HepG2 (cell line): Measurements from ENCODE around the gene DCDC2C. TPM values are rescaled to one million over a fixed set of nuclear protein-coding genes. Genes with fewer than 3 reads are reported as not detected.

Experiments
- ARID5B ChIP-seq: IDR thresholded peaks from 2 replicates; pipeline ENCODE4 v1.4.0; 2020; ENCODE audit warnings: mild to moderate bottlenecking, missing genetic modification reagents
- ARNTL ChIP-seq: sonication (generic); formaldehyde crosslinking; IDR thresholded peaks from 2 replicates; pipeline ENCODE4 v1.4.0; 2020; ENCODE audit warnings: mild to moderate bottlenecking, missing genetic modification reagents
- CBX5 ChIP-seq: sonication (generic); formaldehyde crosslinking; IDR thresholded peaks from 2 replicates; pipeline ENCODE4 v1.4.0; 2020; ENCODE audit warnings: missing genetic modification reagents, borderline replicate concordance
- E2F1 ChIP-seq: sonication (generic); formaldehyde crosslinking; IDR thresholded peaks from 2 replicates; pipeline ENCODE4 v1.5.0; 2020; ENCODE audit warnings: missing genetic modification reagents
- FOXC1 ChIP-seq: sonication (generic); formaldehyde crosslinking; IDR thresholded peaks from 2 replicates; pipeline ENCODE4 v1.8.0; 2022; ENCODE audit warnings: mild to moderate bottlenecking, missing genetic modification reagents, borderline replicate concordance
- GFI1 ChIP-seq: sonication (generic); formaldehyde crosslinking; IDR thresholded peaks from 2 replicates; pipeline ENCODE4 v1.5.0; 2020; ENCODE audit warnings: missing genetic modification reagents, mild to moderate bottlenecking, borderline replicate concordance
- MIER2 ChIP-seq: IDR thresholded peaks from 2 replicates; pipeline ENCODE4 v1.6.1; 2016; ENCODE audit warnings: missing biosample characterization, missing genetic modification reagents
- NR3C1 ChIP-seq: sonication (generic); formaldehyde crosslinking; IDR thresholded peaks from 2 replicates; pipeline ENCODE4 v1.4.0; 2020; ENCODE audit warnings: missing genetic modification reagents
- PRDM15 ChIP-seq: sonication (generic); formaldehyde crosslinking; IDR thresholded peaks from 2 replicates; pipeline ENCODE4 v1.4.0; 2020; ENCODE audit warnings: missing genetic modification reagents
- SNAI1 ChIP-seq: sonication (generic); formaldehyde crosslinking; IDR thresholded peaks from 2 replicates; pipeline ENCODE4 v1.5.0; 2020; ENCODE audit warnings: mild to moderate bottlenecking, missing genetic modification reagents, borderline replicate concordance
- TRIM24 ChIP-seq: sonication (generic); formaldehyde crosslinking; IDR thresholded peaks from 2 replicates; pipeline ENCODE4 v1.8.0; 2022; ENCODE audit warnings: mild to moderate bottlenecking, missing genetic modification reagents
- ZFX ChIP-seq: sonication (generic); formaldehyde crosslinking; IDR thresholded peaks from 2 replicates; pipeline ENCODE4 v1.4.0; 2020; ENCODE audit warnings: mild to moderate bottlenecking, low read depth, missing genetic modification reagents, moderate library complexity
- ZNF124 ChIP-seq: sonication (generic); formaldehyde crosslinking; IDR thresholded peaks from 2 replicates; pipeline ENCODE4 v1.4.0; 2020; ENCODE audit warnings: missing genetic modification reagents
- ZNF337 ChIP-seq: sonication (generic); formaldehyde crosslinking; IDR thresholded peaks from 2 replicates; pipeline ENCODE4 v1.5.1; 2020; ENCODE audit warnings: missing genetic modification reagents, low read depth, mild to moderate bottlenecking, borderline replicate concordance
- ZNF589 ChIP-seq: sonication (generic); formaldehyde crosslinking; conservative IDR thresholded peaks from 2 replicates; pipeline ENCODE4 v1.8.0; 2022; ENCODE audit warnings: mild to moderate bottlenecking, moderate library complexity, missing genetic modification reagents
- ZNF709 ChIP-seq: sonication (generic); formaldehyde crosslinking; IDR thresholded peaks from 2 replicates; pipeline ENCODE4 v1.5.0; 2020; ENCODE audit warnings: mild to moderate bottlenecking, missing genetic modification reagents
- polyA plus RNA-seq, 8 experiments: library from polyadenylated mRNA; depleted of rRNA in 3 of 8; stranded (reverse) in 7 of 8; unstranded in 1 of 8; fragments of >200 nt; fragmentation: Illumina TruSeq in 4 of 8; extraction: Trizol in 4 of 8; gene quantifications; 2 replicates each; pipeline versions ENCODE4 v1.2.1 to v1.2.3, GENCODE V29; 2011 to 2016; ENCODE audit warnings: low read depth in 4 of 8, missing spikeins in 1 of 8, mixed read lengths in 1 of 8; ENCODE audit not compliant: insufficient read depth in 1 of 8
- total RNA-seq, 5 experiments: library from RNA; depleted of rRNA; stranded (reverse); fragments of >200 nt; fragmentation: Illumina TruSeq; extraction: Trizol; gene quantifications; 2 replicates each; pipeline ENCODE4 v1.2.3, GENCODE V29; 2016; ENCODE audit warnings: low read depth in 1 of 5
- TF ChIP-seq, protein P1 (sequence below): sonication (generic); formaldehyde crosslinking; IDR thresholded peaks from 2 replicates; pipeline ENCODE4 v1.8.0; 2022; ENCODE audit warnings: missing genetic modification reagents, mild to moderate bottlenecking, moderate library complexity, borderline replicate concordance

DCDC2C gene
- total and polyA plus RNA-seq, 2 of the 13 experiments (the other 11 are each of a cell fraction or from before 2014, with no cell fraction given), result not detected

GRCh38 chr2:3656762-3657721 lies 46.3 kb upstream of the DCDC2C start (continued):
- TF ChIP-seq, protein P1, sequence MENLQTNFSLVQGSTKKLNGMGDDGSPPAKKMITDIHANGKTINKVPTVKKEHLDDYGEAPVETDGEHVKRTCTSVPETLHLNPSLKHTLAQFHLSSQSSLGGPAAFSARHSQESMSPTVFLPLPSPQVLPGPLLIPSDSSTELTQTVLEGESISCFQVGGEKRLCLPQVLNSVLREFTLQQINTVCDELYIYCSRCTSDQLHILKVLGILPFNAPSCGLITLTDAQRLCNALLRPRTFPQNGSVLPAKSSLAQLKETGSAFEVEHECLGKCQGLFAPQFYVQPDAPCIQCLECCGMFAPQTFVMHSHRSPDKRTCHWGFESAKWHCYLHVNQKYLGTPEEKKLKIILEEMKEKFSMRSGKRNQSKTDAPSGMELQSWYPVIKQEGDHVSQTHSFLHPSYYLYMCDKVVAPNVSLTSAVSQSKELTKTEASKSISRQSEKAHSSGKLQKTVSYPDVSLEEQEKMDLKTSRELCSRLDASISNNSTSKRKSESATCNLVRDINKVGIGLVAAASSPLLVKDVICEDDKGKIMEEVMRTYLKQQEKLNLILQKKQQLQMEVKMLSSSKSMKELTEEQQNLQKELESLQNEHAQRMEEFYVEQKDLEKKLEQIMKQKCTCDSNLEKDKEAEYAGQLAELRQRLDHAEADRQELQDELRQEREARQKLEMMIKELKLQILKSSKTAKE (CRISPR knock-in tag), result no peak; the same call in 1 of the 2 replicates
- TF ChIP-seq TRIM24 (CRISPR knock-in tag) (no peak), ZNF337 (CRISPR knock-in tag) (no peak), FOXC1 (CRISPR knock-in tag) (peak; percentile 40; the same call in 1 of the 2 replicates), ZNF709 (CRISPR knock-in tag) (no peak), ARID5B (CRISPR knock-in tag) (peak; percentile 66), PRDM15 (CRISPR knock-in tag) (no peak), CBX5 (CRISPR knock-in tag) (no peak), ZNF124 (peak; percentile 32; the same call in 1 of the 2 replicates), GFI1 (peak; percentile 77), ZNF589 (CRISPR knock-in tag) (no peak), E2F1 (no peak), MIER2 (no peak), SNAI1 (CRISPR knock-in tag) (no peak), ARNTL (CRISPR knock-in tag) (0 out of 2 replicates have a peak, but pooled peaks have one; percentile 17), ZFX (CRISPR knock-in tag) (peak; percentile 62), NR3C1 (CRISPR knock-in tag) (no peak)
